ENCODE results near the gene SLC7A10. TPM values are rescaled to one million over a fixed set of nuclear protein-coding genes. Genes with fewer than 3 reads are reported as not detected.

Gene SLC7A10
- total RNA-seq, 2 donors from 2014 or later = not detected

GRCh38 chr19:33202546-33203507, 22.8 kb downstream of the SLC7A10 start:
- H3K27me3 Mint-ChIP-seq = no peaks in the 10 kb centered on the region
- H3K27ac Mint-ChIP-seq = no peak overlapping the region
- ATAC-seq (no peak), DNase-seq (ENCODE audit: low spot score) (no peak)
- H3K4me3 Mint-ChIP-seq = no peak overlapping the region
- no peaks in the 10 kb centered on the region for H3K36me3 Mint-ChIP-seq
- H3K4me1 Mint-ChIP-seq (ENCODE audit: low read depth in 2 of 2) = no peaks in the 10 kb centered on the region
- H3K9me3 Mint-ChIP-seq = no peaks in the 10 kb centered on the region

- Mint-ChIP-seq H3K27me3 (no peaks in the 10 kb centered on the region), H3K4me1 (ENCODE audit: low read depth in 2 of 2) (no peaks in the 10 kb centered on the region), H3K4me3 (no peak overlapping the region), H3K36me3 (no peaks in the 10 kb centered on the region), H3K27ac (no peak overlapping the region), H3K9me3 (no peaks in the 10 kb centered on the region)
- no peak for DNase-seq (ENCODE audit: low spot score)
- ATAC-seq = no peak
Observed at GRCh38 chr19:33201886-33202545, 23.6 kb downstream of the SLC7A10 start.

- no peak overlapping the region for H3K27ac Mint-ChIP-seq
- H3K27me3 Mint-ChIP-seq = no peaks in the 10 kb centered on the region
- no peaks in the 10 kb centered on the region for H3K9me3 Mint-ChIP-seq
- H3K4me3 Mint-ChIP-seq = no peak overlapping the region
- no peak for ATAC-seq
- no peaks in the 10 kb centered on the region for H3K4me1 Mint-ChIP-seq (ENCODE audit: low read depth in 2 of 2)
- DNase-seq (ENCODE audit: low spot score) = no peak
- H3K36me3 Mint-ChIP-seq = no peaks in the 10 kb centered on the region
Observed at GRCh38 chr19:33201473-33201872, 24.2 kb downstream of the SLC7A10 start.

DNA sequence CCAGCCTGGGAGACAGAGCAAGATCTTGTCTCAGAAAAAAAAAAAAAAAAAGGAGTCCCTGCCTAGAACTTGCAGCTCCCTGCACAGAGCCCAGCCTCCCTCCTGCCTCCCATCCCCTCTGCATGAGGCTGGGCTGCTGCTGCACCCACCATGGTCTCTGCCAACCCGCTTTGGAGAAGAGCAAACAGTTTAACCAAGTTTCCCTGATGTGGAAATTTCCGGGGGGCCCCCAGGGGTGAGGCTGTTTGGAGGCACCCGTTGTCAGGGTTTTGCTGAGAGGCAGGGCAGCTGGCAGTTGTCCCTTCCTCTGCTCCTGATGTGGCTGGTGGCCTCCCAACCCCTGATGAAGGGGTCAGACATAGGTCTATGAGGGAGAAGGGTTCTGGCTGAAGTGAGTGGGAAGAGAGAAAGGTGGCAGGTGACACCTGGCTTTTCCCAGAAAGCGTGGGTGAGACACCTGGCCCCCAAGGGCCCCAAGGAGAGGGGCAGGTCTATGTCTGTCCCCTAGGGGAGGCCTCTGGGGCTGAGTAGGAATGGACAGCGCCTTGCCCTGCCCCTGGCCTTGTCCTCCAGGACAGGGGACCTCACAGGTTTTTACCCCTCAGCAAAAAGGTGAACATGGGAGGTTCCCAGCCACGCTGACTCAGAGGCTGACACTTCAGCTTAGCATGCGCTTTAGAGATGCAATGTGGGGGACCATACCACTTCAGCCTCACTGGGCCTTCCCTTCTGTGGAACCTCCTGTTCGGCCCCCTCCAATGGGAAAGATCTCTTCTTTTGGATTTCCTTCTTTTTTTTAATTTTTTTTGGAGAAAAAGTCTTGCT, 26.0 kb downstream of the SLC7A10 start:
- Mint-ChIP-seq H3K9me3 (no peaks in the 10 kb centered on the region), H3K27ac (no peak overlapping the region), H3K27me3 (no peaks in the 10 kb centered on the region), H3K4me3 (no peak overlapping the region), H3K36me3 (no peaks in the 10 kb centered on the region), H3K4me1 (ENCODE audit: low read depth in 2 of 2) (no peaks in the 10 kb centered on the region)
- DNase-seq (ENCODE audit: low spot score) (no peak), ATAC-seq (no peak)

GRCh38 chr19:33198169-33198568, 27.5 kb downstream of the SLC7A10 start:
- no peak overlapping the region for H3K27ac Mint-ChIP-seq
- H3K4me3 Mint-ChIP-seq = no peak overlapping the region
- ATAC-seq (no peak), DNase-seq (ENCODE audit: low spot score) (no peak)
- no peaks in the 10 kb centered on the region for H3K9me3 Mint-ChIP-seq
- H3K36me3 Mint-ChIP-seq = no peaks in the 10 kb centered on the region
- no peaks in the 10 kb centered on the region for H3K4me1 Mint-ChIP-seq (ENCODE audit: low read depth in 2 of 2)
- peaks cover 5 to 6% of the 10 kb centered on the region in 2 donors for H3K27me3 Mint-ChIP-seq

- ATAC-seq (no peak), DNase-seq (ENCODE audit: low spot score) (no peak)
- Mint-ChIP-seq H3K36me3 (no peaks in the 10 kb centered on the region), H3K4me1 (ENCODE audit: low read depth in 2 of 2) (no peaks in the 10 kb centered on the region), H3K9me3 (no peaks in the 10 kb centered on the region), H3K27me3 (peaks cover 8 to 11% of the 10 kb centered on the region in 2 donors), H3K4me3 (no peak overlapping the region), H3K27ac (no peak overlapping the region)
Observed at GRCh38 chr19:33197591-33198000, 28.1 kb downstream of the SLC7A10 start.

- Mint-ChIP-seq H3K4me3 (no peak overlapping the region), H3K27me3 (peaks cover 16 to 20% of the 10 kb centered on the region in 2 donors), H3K9me3 (no peaks in the 10 kb centered on the region), H3K27ac (no peak overlapping the region), H3K4me1 (ENCODE audit: low read depth in 2 of 2) (no peaks in the 10 kb centered on the region), H3K36me3 (no peaks in the 10 kb centered on the region)
- DNase-seq (ENCODE audit: low spot score) = no peak
- ATAC-seq = no peak
Observed at GRCh38 chr19:33196446-33197193, 29.0 kb downstream of the SLC7A10 start.

GRCh38 chr19:33195645-33196347, 29.9 kb downstream of the SLC7A10 start:
- ATAC-seq (no peak), DNase-seq (ENCODE audit: low spot score) (no peak)
- Mint-ChIP-seq H3K4me3 (no peak overlapping the region), H3K36me3 (no peaks in the 10 kb centered on the region), H3K27ac (no peak overlapping the region), H3K4me1 (ENCODE audit: low read depth in 2 of 2) (no peaks in the 10 kb centered on the region), H3K27me3 (peaks cover 20 to 26% of the 10 kb centered on the region in 2 donors), H3K9me3 (no peaks in the 10 kb centered on the region)

GRCh38 chr19:33194886-33195644, 30.6 kb downstream of the SLC7A10 start:
- DNase-seq (ENCODE audit: low spot score) = no peak
- Mint-ChIP-seq H3K4me1 (ENCODE audit: low read depth in 2 of 2) (no peaks in the 10 kb centered on the region), H3K36me3 (no peaks in the 10 kb centered on the region), H3K4me3 (no peak overlapping the region), H3K27me3 (peaks cover 24 to 33% of the 10 kb centered on the region in 2 donors), H3K9me3 (no peaks in the 10 kb centered on the region), H3K27ac (no peak overlapping the region)
- ATAC-seq = no peak

DNA sequence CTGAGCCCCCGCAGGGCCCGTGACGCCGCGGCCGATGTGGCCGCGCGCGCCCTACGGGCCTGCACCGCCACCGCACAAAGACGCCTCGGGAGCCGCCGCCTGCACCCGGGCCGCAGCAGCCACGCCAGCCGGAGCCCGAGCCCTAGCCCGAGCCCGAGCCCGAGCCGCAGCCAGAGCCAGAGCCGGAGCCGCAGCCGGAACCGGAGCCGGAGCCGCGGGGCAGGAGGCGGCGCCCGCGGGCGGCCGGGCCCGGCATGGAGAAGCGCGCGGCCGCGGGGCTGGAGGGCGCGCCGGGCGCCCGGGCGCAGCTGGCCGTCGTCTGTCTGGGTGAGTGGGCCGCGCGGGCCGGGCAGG, 31.1 kb downstream of the SLC7A10 start:
- Mint-ChIP-seq H3K36me3 (no peaks in the 10 kb centered on the region), H3K4me3 (no peak overlapping the region), H3K4me1 (ENCODE audit: low read depth in 2 of 2) (no peaks in the 10 kb centered on the region), H3K27me3 (peaks cover 24 to 33% of the 10 kb centered on the region in 2 donors), H3K27ac (no peak overlapping the region), H3K9me3 (no peaks in the 10 kb centered on the region)
- ATAC-seq = peak in 1 of 2 donors; percentile 9
- no peak for DNase-seq (ENCODE audit: low spot score)

GRCh38 chr19:33193865-33194362, 31.7 kb downstream of the SLC7A10 start, which contains the start of gene LRP3:
Gene LRP3 (plus strand): TSS chr19:33194330. CDS start chr19:33194786, 456 bp downstream.
- Mint-ChIP-seq H3K9me3 (no peaks in the 10 kb centered on the region), H3K27ac (no peak within 1 kb of the TSS), H3K36me3 (no peaks in the 10 kb centered on the region), H3K27me3 (peaks cover 24 to 33% of the 10 kb centered on the region in 2 donors), H3K4me3 (peak within 1 kb of the TSS; percentile 67), H3K4me1 (ENCODE audit: low read depth in 2 of 2) (no peaks in the 10 kb centered on the region)
- DNase-seq (ENCODE audit: low spot score) (no peak), ATAC-seq (peak in 1 of 2 donors; percentile 48)

- no peaks in the 10 kb centered on the region for H3K9me3 Mint-ChIP-seq
- H3K4me1 Mint-ChIP-seq (ENCODE audit: low read depth in 2 of 2) = no peaks in the 10 kb centered on the region
- H3K27ac Mint-ChIP-seq = no peak overlapping the region
- DNase-seq (ENCODE audit: low spot score) (no peak), ATAC-seq (no peak)
- peak overlapping the region; percentile 67 for H3K4me3 Mint-ChIP-seq
- peaks cover 24 to 33% of the 10 kb centered on the region in 2 donors for H3K27me3 Mint-ChIP-seq
- H3K36me3 Mint-ChIP-seq = no peaks in the 10 kb centered on the region
Observed at GRCh38 chr19:33193269-33193864, 32.3 kb downstream of the SLC7A10 start.

Data from natural killer cell treated with Interleukin-12 subunit alpha and Interleukin-12 subunit beta and Interleukin-15 and Interleukin-18, amount 100 ng/mL, for 72 hours (primary cell).